GM12878 (cell line): ENCODE results near the gene CACNA1E. TPM values are rescaled to one million over a fixed set of nuclear protein-coding genes. Genes with fewer than 3 reads are reported as not detected.

Experiments
- ATAC-seq: fragments of 200-7000 bp; cut with Tn5 transposase; 3 replicates; pipeline ENCODE4 v1.9.1; 2020; ENCODE audit warnings: mild to moderate bottlenecking, moderate library complexity
- BruUV-seq: library from RNA; stranded (reverse); fragments of 400-500 nt; replicated peaks from 2 replicates; lab custom pipeline; 2021; lab: Mats Ljungman, UMichigan
- CTCF ChIA-PET: fragments of 300-600 bp; sonication (Branson Sonifier 250); formaldehyde crosslinking; extraction: SDS; loops from one replicate; lab custom pipeline; 2021; ENCODE audit warnings: inconsistent platforms; lab: Yijun Ruan, JAX
- POLR2A ChIA-PET: fragments of 350-600 bp; formaldehyde crosslinking; extraction: SDS; loops from one replicate; lab custom pipeline; 2021; ENCODE audit warnings: inconsistent platforms; lab: Charles Lee
- RAD21 ChIA-PET: fragments of 300-600 bp; sonication (Branson Sonifier 250); formaldehyde crosslinking; loops from one replicate; lab custom pipeline; 2023; ENCODE audit warnings: antibody characterized with exemption; ENCODE audit not compliant: unreplicated experiment; lab: Charles Lee
- SMC1A ChIA-PET: fragments of 300-600 bp; sonication (Branson Sonifier 250); formaldehyde crosslinking; loops from one replicate; lab custom pipeline; 2023; ENCODE audit not compliant: unreplicated experiment, uncharacterized antibody; lab: Charles Lee
- DNase-seq: peaks from one replicate; pipeline ENCODE4 v3.0.0-alpha.2; 2011; ENCODE audit warnings: low read depth, low spot score
- FAIRE-seq: peaks from 3 replicates; lab custom pipeline; 2011; peaks lifted over from hg19 to GRCh38; lab: Jason Lieb, UNC
- H2AFZ ChIP-seq: 2 replicates; pipeline ENCODE4 v1.6.0; 2011; ENCODE audit warnings: low read depth, low read length, control low read depth; ENCODE audit not compliant: control insufficient read depth
- H3K27ac ChIP-seq: 2 replicates; pipeline ENCODE4 v1.5.1; 2011; ENCODE audit warnings: control low read depth; ENCODE audit not compliant: control insufficient read depth, insufficient read depth
- H3K27me3 ChIP-seq, 2 experiments: replicated peaks in 1 of 2; 2 replicates each; pipeline versions ENCODE4 v1.6.0 to v1.6.1; 2011; ENCODE audit warnings: low read length in 1 of 2; ENCODE audit not compliant: control insufficient read depth in 2 of 2, insufficient read depth in 2 of 2
- H3K36me3 ChIP-seq, 2 experiments: 2 replicates each; pipeline ENCODE4 v1.5.1; 2011; ENCODE audit warnings: low read length in 1 of 2; ENCODE audit not compliant: control insufficient read depth in 2 of 2, insufficient read depth in 2 of 2
- H3K4me1 ChIP-seq: 2 replicates; pipeline ENCODE4 v1.6.1; 2011; ENCODE audit warnings: mild to moderate bottlenecking, low read length, moderate library complexity, mixed read lengths; ENCODE audit not compliant: control insufficient read depth, insufficient read depth
- H3K4me2 ChIP-seq: 2 replicates; pipeline ENCODE4 v1.6.0; 2011; ENCODE audit warnings: control low read depth; ENCODE audit not compliant: control insufficient read depth, insufficient read depth
- H3K4me3 ChIP-seq: fragments of 200-600 bp; sonication (generic); 2 replicates; pipeline ENCODE4 v1.5.1; 2016
- H3K79me2 ChIP-seq: 2 replicates; pipeline ENCODE4 v1.6.0; 2011; ENCODE audit warnings: low read length; ENCODE audit not compliant: control insufficient read depth, insufficient read depth
- H3K9ac ChIP-seq: 2 replicates; pipeline ENCODE4 v1.8.0; 2011; ENCODE audit warnings: low read length, control low read depth, mixed read lengths; ENCODE audit not compliant: control insufficient read depth, insufficient read depth
- H3K9me3 ChIP-seq: replicated peaks from 3 replicates; pipeline ENCODE4 v1.5.1; 2011; ENCODE audit warnings: mild to moderate bottlenecking, low read length; ENCODE audit not compliant: control insufficient read depth, insufficient read depth
- H4K20me1 ChIP-seq: 2 replicates; pipeline ENCODE4 v1.6.0; 2011; ENCODE audit not compliant: control insufficient read depth, insufficient read depth
- BCLAF1 ChIP-seq: fragments of 450-650 bp; IDR thresholded peaks from 2 replicates; pipeline ENCODE4 v1.6.1; 2017; ENCODE audit warnings: antibody characterized with exemption, mild to moderate bottlenecking, moderate library complexity
- BHLHE40 ChIP-seq, 2 experiments: fragments of 450-650 bp in 1 of 2; IDR thresholded peaks; 2 replicates each; pipeline ENCODE4 v1.6.1; 2011 to 2017; ENCODE audit warnings: low read depth in 2 of 2, borderline replicate concordance in 1 of 2, improper control_type of control experiment in 1 of 2, low read length in 1 of 2, mild to moderate bottlenecking in 1 of 2
- BMI1 ChIP-seq: fragments of 450-650 bp; IDR thresholded peaks from 2 replicates; pipeline ENCODE4 v1.6.1; 2016; ENCODE audit warnings: mild to moderate bottlenecking, moderate library complexity, borderline replicate concordance
- BRCA1 ChIP-seq: IDR thresholded peaks from 2 replicates; pipeline ENCODE4 v1.6.1; 2011; ENCODE audit warnings: low read depth, low read length, improper control_type of control experiment
- CBX3 ChIP-seq: fragments of 200-600 bp; sonication (generic); IDR thresholded peaks from 2 replicates; pipeline ENCODE4 v1.6.1; 2016; ENCODE audit warnings: low read depth, borderline replicate concordance
- CEBPB ChIP-seq, 2 experiments: fragments of 150-350 bp in 1 of 2; IDR thresholded peaks; 2 replicates each; pipeline ENCODE4 v1.6.1; 2012 to 2014; ENCODE audit warnings: low read depth in 2 of 2, low read length in 2 of 2, borderline replicate concordance in 1 of 2, inconsistent platforms in 1 of 2
- MEF2B ChIP-seq: fragments of 450-650 bp; IDR thresholded peaks from 2 replicates; pipeline ENCODE4 v1.6.1; 2018; ENCODE audit warnings: mild to moderate bottlenecking, moderate library complexity; ENCODE audit not compliant: partially characterized antibody, poor library complexity, severe bottlenecking
- PML ChIP-seq: IDR thresholded peaks from 2 replicates; pipeline ENCODE4 v1.6.1; 2012; ENCODE audit warnings: low read length, inconsistent platforms
- SIN3A ChIP-seq: IDR thresholded peaks from 2 replicates; pipeline ENCODE4 v1.6.1; 2012; ENCODE audit warnings: low read depth, low read length, improper control_type of control experiment
- SREBF2 ChIP-seq: IDR thresholded peaks from 2 replicates; pipeline ENCODE4 v1.6.1; 2012; ENCODE audit warnings: mild to moderate bottlenecking, low read length
- TAF1 ChIP-seq: IDR thresholded peaks from 2 replicates; pipeline ENCODE4 v1.6.1; 2011; ENCODE audit warnings: mild to moderate bottlenecking, low read depth, low read length, borderline replicate concordance
- TCF3 ChIP-seq: IDR thresholded peaks from 2 replicates; pipeline ENCODE4 v1.6.1; 2012; ENCODE audit warnings: low read depth, mild to moderate bottlenecking, low read length, borderline replicate concordance; ENCODE audit not compliant: insufficient read depth
- ZNF384 ChIP-seq: IDR thresholded peaks from 2 replicates; pipeline ENCODE4 v1.6.1; 2012; ENCODE audit warnings: low read depth, mild to moderate bottlenecking, low read length, improper control_type of control experiment, borderline replicate concordance
- WGBS: methylation state at CpG from one replicate; pipeline ENCODE4 v1.1.6; 2016; ENCODE audit warnings: low lambda C conversion rate; ENCODE audit not compliant: insufficient replicate concordance, insufficient coverage; ENCODE audit errors: missing lambda C conversion rate; 5-methylcytosine and 5-hydroxymethylcytosine counted together
- in situ Hi-C: fragments of 300-500 bp; cut with MboI; formaldehyde crosslinking; loops from 9 replicates; pipeline ENCODE4 v1.14.3; 2018; ENCODE audit warnings: mixed read lengths
- intact Hi-C: fragments of 100-400 bp; cut with micrococcal nuclease; formaldehyde crosslinking; loops from one replicate; pipeline ENCODE4 v1.14.2; 2022; ENCODE audit not compliant: unreplicated experiment
- polyA plus RNA-seq, 11 experiments: library from polyadenylated mRNA; depleted of rRNA in 4 of 11; unstranded in 6 of 11; stranded (reverse) in 5 of 11; fragments of >200 nt; fragmentation: Nextera tagmentation in 4 of 11; fragmentation: Illumina TruSeq in 1 of 11; extraction: Ambion mirVana in 4 of 11; extraction: Trizol in 1 of 11; gene quantifications; 1 replicate in 1 of 11; 2 replicates in 10 of 11; pipeline versions ENCODE4 v1.2.1 to v1.2.3, GENCODE V29; 2011 to 2016; ENCODE audit warnings: inconsistent platforms in 2 of 11, missing spikeins in 2 of 11, low read depth in 1 of 11
- total RNA-seq, 4 experiments: library from RNA; depleted of rRNA in 3 of 4; stranded (reverse); fragments of >200 nt in 3 of 4; fragmentation: Illumina TruSeq in 1 of 4; extraction: Trizol in 1 of 4; gene quantifications; 2 replicates each; pipeline versions ENCODE4 v1.2.1 to v1.2.3, GENCODE V29; 2013 to 2021

The CACNA1E gene
- total and polyA plus RNA-seq, 10 of the 15 experiments (the other 5 are each of a cell fraction or from before 2014, with no cell fraction given): 0.57 to 22.0 (median 8.5) TPM

- ChIA-PET SMC1A (interaction anchor here (1.3 to 1.4 kb wide), 2 partner anchors 12 to 159 kb away, joined by 3 read pairs; no protein-coding TSS in a partner anchor), CTCF (no interaction called here), POLR2A (no interaction called here), RAD21 (no interaction called here)
- DNase-seq (no peak), ATAC-seq (no peak; the same call in 2 of the 3 replicates), FAIRE-seq (no peak)
- H3K36me3 ChIP-seq: peaks cover 0 to 7% of the 10 kb centered on the region in 2 experiments; a peak in 3 of 4 replicates
- H3K4me3 ChIP-seq: no peak overlapping the region
- intact Hi-C loops: no loop called here
- no peak overlapping the region for H2AFZ ChIP-seq
- H3K9me3 ChIP-seq: no peaks in the 10 kb centered on the region; the same call in 2 of the 3 replicates
- H3K27ac ChIP-seq: no peak overlapping the region
- WGBS: 36% methylated on average over 11 of the region's 11 CpGs
- H3K9ac ChIP-seq: no peak overlapping the region
- no peaks in the 10 kb centered on the region for H3K79me2 ChIP-seq
- H3K27me3 ChIP-seq: no peaks in the 10 kb centered on the region
- no TSS peak for BruUV-seq
- peak; percentile 87 to 89; a peak in 3 of 4 replicates for TF ChIP-seq BHLHE40 (IDR thresholded peaks at IDR 0.05; ENCODE audit: borderline replicate concordance in 1 of 2, low read depth in 2 of 2, low read length in 1 of 2)
- no peak for TF ChIP-seq SIN3A
- no peaks in the 10 kb centered on the region for H4K20me1 ChIP-seq
- H3K4me1 ChIP-seq: no peaks in the 10 kb centered on the region; the same call in 1 of the 2 replicates
- in situ Hi-C loops: no loop called here
- H3K4me2 ChIP-seq: no peak overlapping the region
Observed at GRCh38 chr1:181647314-181648035, 164.2 kb downstream of the CACNA1E start.

- WGBS: 53% methylated on average over 1 of the region's 1 CpG
- no TSS peak for BruUV-seq
- DNase-seq (no peak), ATAC-seq (no peak), FAIRE-seq (no peak)
- Histone ChIP-seq H3K79me2 (no peaks in the 10 kb centered on the region), H3K9me3 (no peaks in the 10 kb centered on the region; the same call in 2 of the 3 replicates), H4K20me1 (no peaks in the 10 kb centered on the region), H3K9ac (no peak overlapping the region), H2AFZ (no peak overlapping the region), H3K4me1 (no peaks in the 10 kb centered on the region; the same call in 1 of the 2 replicates), H3K27me3 (no peaks in the 10 kb centered on the region), H3K27ac (no peak overlapping the region), H3K36me3 (peaks cover 0 to 3% of the 10 kb centered on the region in 2 experiments; a peak in 3 of 4 replicates), H3K4me2 (no peak overlapping the region), H3K4me3 (no peak overlapping the region)
- ChIA-PET RAD21 (no interaction called here), POLR2A (no interaction called here), CTCF (interaction anchor here (0.8 kb wide), 1 partner anchor 12 kb away, joined by 3 read pairs; no protein-coding TSS in a partner anchor), SMC1A (interaction anchor here (1.0 kb wide), 1 partner anchor 18 kb away, joined by 3 read pairs; no protein-coding TSS in a partner anchor)
- in situ Hi-C loops (no loop called here), intact Hi-C loops (no loop called here)
- TF ChIP-seq SREBF2 (no peak), PML (no peak), MEF2B (no peak), TCF3 (no peak), ZNF384 (no peak), BCLAF1 (no peak), TAF1 (no peak), BRCA1 (no peak), BMI1 (no peak), CEBPB (IDR thresholded peaks at IDR 0.05; ENCODE audit: borderline replicate concordance in 1 of 2, low read depth in 2 of 2, low read length in 2 of 2) (no peak), CBX3 (no peak)
Observed at GRCh38 chr1:181651276-181651675, 168.0 kb downstream of the CACNA1E start.
